ENCODE measurements around the gene ARHGEF26. TPM values are rescaled to one million over a fixed set of nuclear protein-coding genes. Genes with fewer than 3 reads are reported as not detected.

ARHGEF26 gene
- total and polyA plus RNA-seq, 2 experiments from 2014 or later = 0.40 to 0.65 TPM

GRCh38 chr3:154137036-154137435 lies 15.8 kb downstream of the ARHGEF26 start:
- no peak for DNase-seq
- Histone ChIP-seq H3K9me3 (ENCODE audit: low read depth) (no peaks in the 10 kb centered on the region), H3K27ac (no peak overlapping the region), H3K9me2 (ENCODE audit: insufficient read depth) (no peaks in the 10 kb centered on the region), H3F3A (ENCODE audit: insufficient read depth) (no peaks in the 10 kb centered on the region), H4K20me1 (ENCODE audit: insufficient read depth) (no peaks in the 10 kb centered on the region), H3K79me2 (ENCODE audit: insufficient read depth) (no peaks in the 10 kb centered on the region), H3K4me2 (ENCODE audit: unreplicated experiment) (no peak overlapping the region), H2AFZ (no peak overlapping the region), H3K4me3 (no peak overlapping the region), H3K4me1 (ENCODE audit: insufficient read depth) (no peaks in the 10 kb centered on the region), H3K36me3 (ENCODE audit: low read depth) (no peaks in the 10 kb centered on the region), H3K27me3 (replicated peaks; ENCODE audit: insufficient read depth) (no peaks in the 10 kb centered on the region), H3K9ac (no peak overlapping the region)
- in situ Hi-C loops (cut with MboI) = no loop called here
- TF ChIP-seq EZH2phosphoT487 (IDR thresholded peaks at IDR 0.05; ENCODE audit: insufficient read depth, low read depth) (no peak), EZH2 (IDR thresholded peaks at IDR 0.05; ENCODE audit: insufficient read depth, poor library complexity, severe bottlenecking) (no peak)
- 83 to 91% methylated on average over 5 of the region's 5 CpGs for WGBS, 2 experiments (ENCODE audit: low coverage in 1 of 2, low lambda C conversion rate in 2 of 2, missing lambda C conversion rate in 2 of 2)

GRCh38 chr3:154139996-154140436 lies 18.8 kb downstream of the ARHGEF26 start:
- in situ Hi-C loops (cut with MboI) = no loop called here
- no peaks in the 10 kb centered on the region for H3K9me2 ChIP-seq (ENCODE audit: insufficient read depth)
- H4K20me1 ChIP-seq (ENCODE audit: insufficient read depth) = no peaks in the 10 kb centered on the region
- no peaks in the 10 kb centered on the region for H3K36me3 ChIP-seq (ENCODE audit: low read depth)
- WGBS, 2 experiments (ENCODE audit: low coverage in 1 of 2, low lambda C conversion rate in 2 of 2, missing lambda C conversion rate in 2 of 2) = 92 to 100% methylated on average over 3 of the region's 3 CpGs
- H3K4me2 ChIP-seq (ENCODE audit: unreplicated experiment) = no peak overlapping the region
- no peak overlapping the region for H2AFZ ChIP-seq
- no peaks in the 10 kb centered on the region for H3K79me2 ChIP-seq (ENCODE audit: insufficient read depth)
- no peak overlapping the region for H3K27ac ChIP-seq
- DNase-seq = no peak
- H3K9ac ChIP-seq = no peak overlapping the region
- no peaks in the 10 kb centered on the region for H3F3A ChIP-seq (ENCODE audit: insufficient read depth)
- H3K27me3 ChIP-seq (replicated peaks; ENCODE audit: insufficient read depth) = no peaks in the 10 kb centered on the region
- no peak for TF ChIP-seq EZH2phosphoT487 (IDR thresholded peaks at IDR 0.05; ENCODE audit: insufficient read depth, low read depth)
- no peak for TF ChIP-seq EZH2 (IDR thresholded peaks at IDR 0.05; ENCODE audit: insufficient read depth, poor library complexity, severe bottlenecking)
- H3K4me3 ChIP-seq = no peak overlapping the region
- no peaks in the 10 kb centered on the region for H3K4me1 ChIP-seq (ENCODE audit: insufficient read depth)
- H3K9me3 ChIP-seq (ENCODE audit: low read depth) = no peaks in the 10 kb centered on the region

GRCh38 chr3:154142608-154143007 lies 21.4 kb downstream of the ARHGEF26 start:
- Histone ChIP-seq H3K27ac (no peak overlapping the region), H2AFZ (no peak overlapping the region), H4K20me1 (ENCODE audit: insufficient read depth) (no peaks in the 10 kb centered on the region), H3K27me3 (replicated peaks; ENCODE audit: insufficient read depth) (no peaks in the 10 kb centered on the region), H3F3A (ENCODE audit: insufficient read depth) (no peaks in the 10 kb centered on the region), H3K4me2 (ENCODE audit: unreplicated experiment) (no peak overlapping the region), H3K4me3 (no peak overlapping the region), H3K36me3 (ENCODE audit: low read depth) (no peaks in the 10 kb centered on the region), H3K9me3 (ENCODE audit: low read depth) (no peaks in the 10 kb centered on the region), H3K4me1 (ENCODE audit: insufficient read depth) (no peaks in the 10 kb centered on the region), H3K9ac (no peak overlapping the region), H3K9me2 (ENCODE audit: insufficient read depth) (no peaks in the 10 kb centered on the region), H3K79me2 (ENCODE audit: insufficient read depth) (no peaks in the 10 kb centered on the region)
- TF ChIP-seq EZH2 (IDR thresholded peaks at IDR 0.05; ENCODE audit: insufficient read depth, poor library complexity, severe bottlenecking) = no peak
- TF ChIP-seq EZH2phosphoT487 (IDR thresholded peaks at IDR 0.05; ENCODE audit: insufficient read depth, low read depth) = no peak
- in situ Hi-C loops (cut with MboI) = no loop called here
- no peak for DNase-seq
- WGBS, 2 experiments (ENCODE audit: low coverage in 1 of 2, low lambda C conversion rate in 2 of 2, missing lambda C conversion rate in 2 of 2) = 93 to 96% methylated on average over 2 of the region's 2 CpGs

GRCh38 chr3:154143873-154144272 lies 22.7 kb downstream of the ARHGEF26 start:
- Histone ChIP-seq H4K20me1 (ENCODE audit: insufficient read depth) (no peaks in the 10 kb centered on the region), H3F3A (ENCODE audit: insufficient read depth) (no peaks in the 10 kb centered on the region), H3K36me3 (ENCODE audit: low read depth) (no peaks in the 10 kb centered on the region), H3K4me2 (ENCODE audit: unreplicated experiment) (no peak overlapping the region), H3K27me3 (replicated peaks; ENCODE audit: insufficient read depth) (no peaks in the 10 kb centered on the region), H3K4me1 (ENCODE audit: insufficient read depth) (no peaks in the 10 kb centered on the region), H2AFZ (no peak overlapping the region), H3K9me2 (ENCODE audit: insufficient read depth) (no peaks in the 10 kb centered on the region), H3K9ac (no peak overlapping the region), H3K79me2 (ENCODE audit: insufficient read depth) (no peaks in the 10 kb centered on the region), H3K27ac (no peak overlapping the region), H3K9me3 (ENCODE audit: low read depth) (no peaks in the 10 kb centered on the region), H3K4me3 (no peak overlapping the region)
- no peak for TF ChIP-seq EZH2phosphoT487 (IDR thresholded peaks at IDR 0.05; ENCODE audit: insufficient read depth, low read depth)
- TF ChIP-seq EZH2 (IDR thresholded peaks at IDR 0.05; ENCODE audit: insufficient read depth, poor library complexity, severe bottlenecking) = no peak
- WGBS, 2 experiments (ENCODE audit: low coverage in 1 of 2, low lambda C conversion rate in 2 of 2, missing lambda C conversion rate in 2 of 2) = 95 to 97% methylated on average over 2 of the region's 2 CpGs
- no peak for DNase-seq
- in situ Hi-C loops (cut with MboI) = no loop called here

Measured in GM23248 (cell line).